ENCODE results near the gene FAXC. TPM values are rescaled to one million over a fixed set of nuclear protein-coding genes. Genes with fewer than 3 reads are reported as not detected.
A peak's percentile ranks its signal among the peaks of the same experiment; 100 is the strongest.
"Not testable (repeated sequence)": the region's sequence is repeated elsewhere in the genome, so short reads cannot be mapped to it uniquely, and the experiment has no call there.

The FAXC gene
- total RNA-seq, 2 donors from 2014 or later, result 0.16 TPM; not detected in 1

GRCh38 chr6:99285881-99286280 lies 63.6 kb downstream of the FAXC start:
- no peak overlapping the region for H3K4me3 ChIP-seq
- no peak overlapping the region for H3K27ac ChIP-seq
- TF ChIP-seq CTCF (IDR thresholded peaks at IDR 0.05), result no peak
- H3K9me3 ChIP-seq, result no peaks in the 10 kb centered on the region
- no peaks in the 10 kb centered on the region for H3K36me3 ChIP-seq
- H3K4me1 ChIP-seq, result no peaks in the 10 kb centered on the region
- DNase-seq (ENCODE audit: low spot score), result no peak
- H3K27me3 ChIP-seq, result no peaks in the 10 kb centered on the region

GRCh38 chr6:99282479-99283062 lies 66.9 kb downstream of the FAXC start:
- Histone ChIP-seq H3K36me3 (no peaks in the 10 kb centered on the region), H3K27ac (no peak overlapping the region), H3K27me3 (no peaks in the 10 kb centered on the region), H3K9me3 (no peaks in the 10 kb centered on the region), H3K4me1 (no peaks in the 10 kb centered on the region), H3K4me3 (no peak overlapping the region)
- no peak for DNase-seq (ENCODE audit: low spot score)
- TF ChIP-seq CTCF (IDR thresholded peaks at IDR 0.05), result peak in 1 of 2 donors; percentile 44

GRCh38 chr6:99276747-99277146 lies 72.7 kb downstream of the FAXC start:
- no peak for TF ChIP-seq CTCF (IDR thresholded peaks at IDR 0.05)
- no peak for DNase-seq (ENCODE audit: low spot score)
- no peaks in the 10 kb centered on the region for H3K9me3 ChIP-seq
- H3K27ac ChIP-seq, result no peak overlapping the region
- H3K4me3 ChIP-seq, result no peak overlapping the region
- H3K4me1 ChIP-seq, result no peaks in the 10 kb centered on the region
- H3K27me3 ChIP-seq, result no peaks in the 10 kb centered on the region
- H3K36me3 ChIP-seq, result no peaks in the 10 kb centered on the region

DNA sequence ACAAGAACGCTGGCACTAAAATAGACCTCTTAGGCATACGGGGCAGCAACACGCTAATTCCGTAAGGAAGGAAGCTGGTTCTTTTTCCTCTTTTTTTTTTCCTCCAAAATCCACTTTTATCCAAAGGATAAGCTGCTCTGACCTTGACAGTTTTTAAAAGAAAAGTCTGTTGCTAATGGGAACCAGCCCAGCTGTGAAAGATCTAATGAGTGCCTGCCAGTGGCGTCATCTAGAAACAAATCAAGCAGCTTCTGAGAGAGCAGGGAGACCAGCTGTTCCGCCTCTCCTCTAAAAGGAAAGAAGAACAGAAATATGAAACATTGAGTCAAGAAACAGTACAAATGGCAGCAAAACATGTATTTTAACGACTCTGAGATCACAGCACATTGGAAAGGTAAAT lies 78.6 kb downstream of the FAXC start:
- H3K9me3 ChIP-seq, result peaks cover 0 to 14% of the 10 kb centered on the region in 2 donors
- TF ChIP-seq CTCF (IDR thresholded peaks at IDR 0.05), result no peak
- H3K27ac ChIP-seq, result no peak overlapping the region
- H3K27me3 ChIP-seq, result no peaks in the 10 kb centered on the region
- no peaks in the 10 kb centered on the region for H3K4me1 ChIP-seq
- no peaks in the 10 kb centered on the region for H3K36me3 ChIP-seq
- DNase-seq (ENCODE audit: low spot score), result no peak
- no peak overlapping the region for H3K4me3 ChIP-seq

DNA sequence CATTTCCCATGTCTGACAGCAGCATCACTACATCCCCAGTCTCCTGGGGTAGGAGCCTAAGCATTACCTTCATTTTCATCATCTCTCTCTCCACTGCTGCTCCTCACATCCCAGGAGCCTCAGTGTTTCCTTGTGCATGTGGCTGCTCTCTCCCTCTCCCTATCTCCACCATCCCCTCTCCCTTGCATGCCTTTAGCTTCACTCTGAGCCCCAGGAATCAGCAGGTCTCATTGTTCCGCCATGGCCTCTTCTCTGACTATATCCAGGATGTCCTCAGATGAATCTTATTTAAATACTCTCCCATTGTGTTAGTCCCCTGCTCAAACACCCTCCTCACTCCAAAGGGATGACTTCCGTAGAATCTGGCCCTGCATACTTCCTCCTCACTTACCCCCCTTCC lies 79.4 kb downstream of the FAXC start:
- no peak for DNase-seq (ENCODE audit: low spot score)
- no peaks in the 10 kb centered on the region for H3K4me1 ChIP-seq
- no peak overlapping the region for H3K4me3 ChIP-seq
- H3K36me3 ChIP-seq, result no peaks in the 10 kb centered on the region
- TF ChIP-seq CTCF (IDR thresholded peaks at IDR 0.05), result no peak
- H3K27ac ChIP-seq, result no peak overlapping the region
- no peaks in the 10 kb centered on the region for H3K27me3 ChIP-seq
- H3K9me3 ChIP-seq, result peaks cover 0 to 14% of the 10 kb centered on the region in 2 donors

GRCh38 chr6:99269207-99269606 lies 80.3 kb downstream of the FAXC start:
- Histone ChIP-seq H3K9me3 (peaks cover 0 to 14% of the 10 kb centered on the region in 2 donors), H3K36me3 (no peaks in the 10 kb centered on the region), H3K4me3 (no peak overlapping the region), H3K27me3 (no peaks in the 10 kb centered on the region), H3K27ac (no peak overlapping the region), H3K4me1 (no peaks in the 10 kb centered on the region)
- DNase-seq (ENCODE audit: low spot score), result no peak
- TF ChIP-seq CTCF (IDR thresholded peaks at IDR 0.05), result no peak

GRCh38 chr6:99266996-99267395 lies 82.5 kb downstream of the FAXC start:
- not testable (repeated sequence) for H3K4me1 ChIP-seq; H3K36me3 ChIP-seq; H3K27me3 ChIP-seq; H3K4me3 ChIP-seq; DNase-seq (ENCODE audit: low spot score); H3K27ac ChIP-seq
- peaks cover 0 to 14% of the 10 kb centered on the region in 2 donors for H3K9me3 ChIP-seq

- not testable (repeated sequence) for H3K4me1 ChIP-seq; H3K36me3 ChIP-seq; H3K4me3 ChIP-seq; H3K27me3 ChIP-seq; H3K27ac ChIP-seq; DNase-seq (ENCODE audit: low spot score)
- peaks cover 0 to 14% of the 10 kb centered on the region in 2 donors for H3K9me3 ChIP-seq
These were observed 84.0 kb downstream of the FAXC start for GRCh38 chr6:99265447-99265846.

Data from right atrium auricular region (tissue), 2 donors.